K562 (cell line): Measurements from ENCODE around the gene VARS1. TPM values are rescaled to one million over a fixed set of nuclear protein-coding genes. Genes with fewer than 3 reads are reported as not detected.

ENCODE experiments used
- BCLAF1 ChIP-seq, 2 experiments: fragments of 450-650 bp in 1 of 2; IDR thresholded peaks; 2 replicates each; pipeline ENCODE4 v1.6.1; 2011 to 2017; ENCODE audit warnings: low read depth in 2 of 2, antibody characterized with exemption in 1 of 2, borderline replicate concordance in 1 of 2, low read length in 1 of 2, mild to moderate bottlenecking in 1 of 2, mixed read lengths in 1 of 2; ENCODE audit not compliant: control insufficient read depth in 1 of 2
- CHD1 ChIP-seq: fragments of 200-600 bp; sonication (generic); IDR thresholded peaks from one replicate; pipeline ENCODE4 v1.6.1; 2012; ENCODE audit warnings: mild to moderate bottlenecking, moderate library complexity, low read length, inconsistent platforms
- CTBP1 ChIP-seq: fragments of 450-650 bp; IDR thresholded peaks from 2 replicates; pipeline ENCODE4 v1.6.1; 2016; ENCODE audit warnings: borderline replicate concordance
- GABPB1 ChIP-seq: sonication (generic); formaldehyde crosslinking; IDR thresholded peaks from 2 replicates; pipeline ENCODE4 v1.8.0; 2022; ENCODE audit warnings: mild to moderate bottlenecking, missing genetic modification reagents
- HLTF ChIP-seq: fragments of 450-650 bp; IDR thresholded peaks from 2 replicates; pipeline ENCODE4 v1.6.1; 2016
- L3MBTL2 ChIP-seq: fragments of 450-650 bp; IDR thresholded peaks from 2 replicates; pipeline ENCODE4 v1.6.1; 2016; ENCODE audit warnings: mild to moderate bottlenecking, moderate library complexity
- NBN ChIP-seq: fragments of 450-650 bp; IDR thresholded peaks from 2 replicates; pipeline ENCODE4 v1.6.1; 2016; ENCODE audit warnings: low read depth, mild to moderate bottlenecking
- NCOA2 ChIP-seq, 2 experiments: fragments of 450-650 bp; IDR thresholded peaks; 2 replicates each; pipeline ENCODE4 v1.6.1; 2018; ENCODE audit warnings: mild to moderate bottlenecking in 2 of 2, moderate library complexity in 1 of 2; ENCODE audit not compliant: partially characterized antibody in 2 of 2
- PRMT5 ChIP-seq: sonication (generic); formaldehyde crosslinking; IDR thresholded peaks from 2 replicates; pipeline ENCODE4 v1.5.0; 2020; ENCODE audit warnings: missing genetic modification reagents
- SMARCB1 ChIP-seq: IDR thresholded peaks from 2 replicates; pipeline ENCODE4 v1.6.1; 2011; ENCODE audit warnings: improper control_type of control experiment, low read depth; ENCODE audit not compliant: insufficient read length
- SMARCE1 ChIP-seq: fragments of 450-650 bp; IDR thresholded peaks from 2 replicates; pipeline ENCODE4 v1.7.1; 2016; ENCODE audit warnings: mild to moderate bottlenecking
- SOX6 ChIP-seq: fragments of 450-650 bp; IDR thresholded peaks from 2 replicates; pipeline ENCODE4 v1.6.1; 2014; ENCODE audit warnings: mild to moderate bottlenecking
- ZBTB7A ChIP-seq: IDR thresholded peaks from 2 replicates; pipeline ENCODE4 v1.6.1; 2011; ENCODE audit warnings: low read depth, mild to moderate bottlenecking, low read length, moderate library complexity, borderline replicate concordance; ENCODE audit not compliant: control insufficient read depth
- ZNF175 ChIP-seq: fragments of 200-800 bp; sonication (Bioruptor generic); IDR thresholded peaks from 2 replicates; pipeline ENCODE4 v1.6.1; 2016; ENCODE audit warnings: low read depth, mild to moderate bottlenecking, missing genetic modification characterization, missing compliant biosample characterization
- ZNF184 ChIP-seq: sonication (generic); formaldehyde crosslinking; IDR thresholded peaks from 2 replicates; pipeline ENCODE4 v1.5.0; 2020; ENCODE audit warnings: missing genetic modification reagents
- ZNF212 ChIP-seq: fragments of 450-650 bp; formaldehyde crosslinking; IDR thresholded peaks from 2 replicates; pipeline ENCODE4 v1.4.0; 2020; ENCODE audit warnings: mild to moderate bottlenecking
- polyA plus RNA-seq, 8 experiments: library from polyadenylated mRNA; depleted of rRNA in 4 of 8; stranded (reverse) in 5 of 8; unstranded in 3 of 8; fragments of >200 nt; fragmentation: Nextera tagmentation in 2 of 8; fragmentation: Illumina TruSeq in 1 of 8; extraction: Ambion mirVana in 2 of 8; extraction: Trizol in 1 of 8; gene quantifications; 2 replicates each; pipeline versions ENCODE4 v1.2.1 to v1.2.3, GENCODE V29; 2011 to 2014; ENCODE audit warnings: inconsistent platforms in 1 of 8, missing spikeins in 1 of 8
- total RNA-seq, 7 experiments: library from RNA; depleted of rRNA in 6 of 7; stranded (reverse); fragments of >200 nt in 6 of 7; fragmentation: Illumina TruSeq in 2 of 7; extraction: Trizol in 2 of 7; gene quantifications; 2 replicates each; pipeline versions ENCODE4 v1.2.1 to v1.2.3, GENCODE V29; 2011 to 2021; ENCODE audit warnings: low replicate concordance in 1 of 7
- TF ChIP-seq, protein P1 (sequence below): sonication (generic); IDR thresholded peaks from 2 replicates; pipeline ENCODE4 v1.6.1; 2016
- TF ChIP-seq, protein P2 (sequence below), 3 experiments: fragments of 200-800 bp in 1 of 3; fragments of 250-450 bp in 1 of 3; fragments of 450-650 bp in 1 of 3; sonication (Bioruptor Pico) in 1 of 3; sonication (Bioruptor generic) in 1 of 3; formaldehyde crosslinking in 1 of 3; IDR thresholded peaks; 2 replicates each; pipeline versions ENCODE4 v1.6.1 to v1.8.0; 2016 to 2022; ENCODE audit warnings: mild to moderate bottlenecking in 2 of 3, missing genetic modification characterization in 2 of 3, missing compliant biosample characterization in 1 of 3, moderate library complexity in 1 of 3
- TF ChIP-seq, protein P3 (sequence below): fragments of 450-650 bp; conservative IDR thresholded peaks from 2 replicates; pipeline ENCODE4 v1.6.1; 2016; ENCODE audit warnings: missing genetic modification characterization, low read depth, mild to moderate bottlenecking, missing compliant biosample characterization, moderate library complexity

Gene VARS1
- total and polyA plus RNA-seq, 9 of the 15 experiments (the other 6 are each of a cell fraction or from before 2014, with no cell fraction given), result 2.9 to 488 (median 130) TPM

GRCh38 chr6:31834367-31835250 lies 39.1 kb upstream of the VARS1 start (continued):
- TF ChIP-seq, protein P1, sequence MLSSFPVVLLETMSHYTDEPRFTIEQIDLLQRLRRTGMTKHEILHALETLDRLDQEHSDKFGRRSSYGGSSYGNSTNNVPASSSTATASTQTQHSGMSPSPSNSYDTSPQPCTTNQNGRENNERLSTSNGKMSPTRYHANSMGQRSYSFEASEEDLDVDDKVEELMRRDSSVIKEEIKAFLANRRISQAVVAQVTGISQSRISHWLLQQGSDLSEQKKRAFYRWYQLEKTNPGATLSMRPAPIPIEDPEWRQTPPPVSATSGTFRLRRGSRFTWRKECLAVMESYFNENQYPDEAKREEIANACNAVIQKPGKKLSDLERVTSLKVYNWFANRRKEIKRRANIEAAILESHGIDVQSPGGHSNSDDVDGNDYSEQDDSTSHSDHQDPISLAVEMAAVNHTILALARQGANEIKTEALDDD, result no peak
- TF ChIP-seq, protein P2, sequence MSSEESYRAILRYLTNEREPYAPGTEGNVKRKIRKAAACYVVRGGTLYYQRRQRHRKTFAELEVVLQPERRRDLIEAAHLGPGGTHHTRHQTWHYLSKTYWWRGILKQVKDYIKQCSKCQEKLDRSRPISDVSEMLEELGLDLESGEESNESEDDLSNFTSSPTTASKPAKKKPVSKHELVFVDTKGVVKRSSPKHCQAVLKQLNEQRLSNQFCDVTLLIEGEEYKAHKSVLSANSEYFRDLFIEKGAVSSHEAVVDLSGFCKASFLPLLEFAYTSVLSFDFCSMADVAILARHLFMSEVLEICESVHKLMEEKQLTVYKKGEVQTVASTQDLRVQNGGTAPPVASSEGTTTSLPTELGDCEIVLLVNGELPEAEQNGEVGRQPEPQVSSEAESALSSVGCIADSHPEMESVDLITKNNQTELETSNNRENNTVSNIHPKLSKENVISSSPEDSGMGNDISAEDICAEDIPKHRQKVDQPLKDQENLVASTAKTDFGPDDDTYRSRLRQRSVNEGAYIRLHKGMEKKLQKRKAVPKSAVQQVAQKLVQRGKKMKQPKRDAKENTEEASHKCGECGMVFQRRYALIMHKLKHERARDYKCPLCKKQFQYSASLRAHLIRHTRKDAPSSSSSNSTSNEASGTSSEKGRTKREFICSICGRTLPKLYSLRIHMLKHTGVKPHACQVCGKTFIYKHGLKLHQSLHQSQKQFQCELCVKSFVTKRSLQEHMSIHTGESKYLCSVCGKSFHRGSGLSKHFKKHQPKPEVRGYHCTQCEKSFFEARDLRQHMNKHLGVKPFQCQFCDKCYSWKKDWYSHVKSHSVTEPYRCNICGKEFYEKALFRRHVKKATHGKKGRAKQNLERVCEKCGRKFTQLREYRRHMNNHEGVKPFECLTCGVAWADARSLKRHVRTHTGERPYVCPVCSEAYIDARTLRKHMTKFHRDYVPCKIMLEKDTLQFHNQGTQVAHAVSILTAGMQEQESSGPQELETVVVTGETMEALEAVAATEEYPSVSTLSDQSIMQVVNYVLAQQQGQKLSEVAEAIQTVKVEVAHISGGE (CRISPR knock-in tag; IDR thresholded peaks at IDR 0.05), result no peak
- TF ChIP-seq ZBTB7A, result peak; percentile 58; the same call in 1 of the 2 replicates
- TF ChIP-seq SMARCB1, result no peak
- TF ChIP-seq GABPB1 (CRISPR knock-in tag), result peak; percentile 86
- peak; percentile 99 for TF ChIP-seq NBN
- no peak for TF ChIP-seq NCOA2 (IDR thresholded peaks at IDR 0.05; ENCODE audit: partially characterized antibody in 2 of 2)
- 0 out of 2 replicates have a peak, but pooled peaks have one; percentile 60 for TF ChIP-seq ZNF212 (CRISPR knock-in tag)
- peak; percentile 20 for TF ChIP-seq SOX6
- no peak for TF ChIP-seq ZNF184
- TF ChIP-seq PRMT5, result no peak
- peak; percentile 95 for TF ChIP-seq ZNF175
- peak; percentile 95 for TF ChIP-seq HLTF
- TF ChIP-seq CTBP1, result peak; percentile 61
- peak in 1 of 2 experiments; percentile 87; a peak in 2 of 4 replicates for TF ChIP-seq BCLAF1 (IDR thresholded peaks at IDR 0.05; ENCODE audit: borderline replicate concordance in 1 of 2, control insufficient read depth in 1 of 2, low read depth in 2 of 2, low read length in 1 of 2)
- TF ChIP-seq CHD1, result peak; percentile 99
- TF ChIP-seq SMARCE1, result peak; percentile 86
- TF ChIP-seq L3MBTL2, result peak; percentile 99
- TF ChIP-seq, protein P3, sequence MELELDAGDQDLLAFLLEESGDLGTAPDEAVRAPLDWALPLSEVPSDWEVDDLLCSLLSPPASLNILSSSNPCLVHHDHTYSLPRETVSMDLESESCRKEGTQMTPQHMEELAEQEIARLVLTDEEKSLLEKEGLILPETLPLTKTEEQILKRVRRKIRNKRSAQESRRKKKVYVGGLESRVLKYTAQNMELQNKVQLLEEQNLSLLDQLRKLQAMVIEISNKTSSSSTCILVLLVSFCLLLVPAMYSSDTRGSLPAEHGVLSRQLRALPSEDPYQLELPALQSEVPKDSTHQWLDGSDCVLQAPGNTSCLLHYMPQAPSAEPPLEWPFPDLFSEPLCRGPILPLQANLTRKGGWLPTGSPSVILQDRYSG, result peak; percentile 96
